Muscle of leg (tissue), 11 donors: Measurements from ENCODE around the gene STOX1. TPM values are rescaled to one million over a fixed set of nuclear protein-coding genes. Genes with fewer than 3 reads are reported as not detected.

Source experiments
- DNase-seq: peaks from one replicate; pipeline ENCODE4 v3.0.0; 2013
- H3K27ac ChIP-seq: one replicate; pipeline ENCODE4 v1.5.1; 2013; ENCODE audit warnings: mild to moderate bottlenecking, low read length, control low read depth
- H3K27me3 ChIP-seq: one replicate; pipeline ENCODE4 v1.6.1; 2013; ENCODE audit warnings: low read length; ENCODE audit not compliant: control insufficient read depth, insufficient read depth
- H3K36me3 ChIP-seq: one replicate; pipeline ENCODE4 v1.6.1; 2013; ENCODE audit warnings: low read length; ENCODE audit not compliant: control insufficient read depth, insufficient read depth
- H3K4me1 ChIP-seq: one replicate; pipeline ENCODE4 v1.6.1; 2013; ENCODE audit warnings: low read length; ENCODE audit not compliant: control insufficient read depth, insufficient read depth
- H3K4me3 ChIP-seq: one replicate; pipeline ENCODE4 v1.5.1; 2013; ENCODE audit warnings: low read length, control low read depth
- H3K9me3 ChIP-seq: replicated peaks from 2 replicates; pipeline ENCODE4 v1.6.1; 2013; ENCODE audit warnings: low read depth, low read length; ENCODE audit not compliant: control insufficient read depth
- WGBS: methylation state at CpG from one replicate; pipeline ENCODE4 v1.1.5; 2013; ENCODE audit warnings: missing lambda C conversion rate; ENCODE audit not compliant: insufficient coverage; 5-methylcytosine and 5-hydroxymethylcytosine counted together
- polyA plus RNA-seq, 8 donors: library from polyadenylated mRNA; unstranded; fragments of 120-200 nt; gene quantifications; one replicate each; pipeline versions ENCODE4 v1.2.1 to v1.2.3, GENCODE V29; 2013; ENCODE audit warnings: inconsistent platforms in 1 of 8, low replicate concordance in 1 of 8; ENCODE audit not compliant: insufficient read length in 8 of 8, insufficient read depth in 1 of 8
- total RNA-seq: library from RNA; stranded (reverse); fragments of 120-200 nt; gene quantifications from one replicate; pipeline ENCODE4 v1.2.4, GENCODE V29; 2013

STOX1 gene
- total and polyA plus RNA-seq, 9 donors, result 1.3 to 3.9 (median 2.7) TPM

DNA sequence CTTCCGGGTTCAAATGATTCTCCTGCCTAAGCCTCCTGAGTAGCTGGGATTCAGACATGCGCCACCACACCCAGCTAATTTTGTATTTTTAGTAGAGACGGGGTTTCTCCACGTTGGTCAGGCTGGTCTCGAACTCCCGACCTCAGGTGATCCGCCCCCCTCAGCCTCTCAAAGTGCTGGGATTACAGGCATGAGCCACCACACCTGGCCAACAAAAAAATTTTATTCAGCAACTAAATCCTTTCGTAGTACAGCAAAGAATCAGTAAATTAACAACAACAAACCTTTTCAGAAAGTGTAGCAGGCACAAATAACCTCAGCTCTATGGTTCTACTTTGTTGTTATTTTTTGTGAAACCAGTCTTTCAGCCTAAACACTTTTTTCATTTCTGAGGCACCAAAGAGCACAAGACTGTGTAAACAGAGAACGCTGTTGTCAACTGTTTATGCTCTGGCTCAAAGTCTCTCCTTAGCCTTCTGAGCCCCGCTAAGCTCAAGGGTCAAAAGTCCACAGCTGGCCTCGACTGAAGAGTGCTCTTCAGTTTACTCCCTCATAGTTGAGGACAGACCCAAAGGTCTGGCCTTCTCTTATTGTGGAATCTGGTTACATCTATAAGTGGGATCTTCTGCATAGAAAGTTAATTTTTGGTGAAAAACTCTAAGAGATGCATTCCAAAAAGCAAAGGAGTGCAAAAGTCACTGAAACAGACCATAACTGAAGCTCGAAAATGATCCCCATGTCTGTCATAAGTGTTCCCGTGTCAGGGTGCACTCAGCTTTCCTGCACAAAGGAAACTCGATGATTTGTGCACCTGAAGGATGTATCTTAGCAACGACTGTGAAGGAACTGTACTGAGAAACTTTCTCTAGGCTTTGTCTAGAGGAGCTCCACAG is 49.2 kb downstream of the STOX1 start:
- no peak overlapping the region for H3K4me3 ChIP-seq
- H3K27ac ChIP-seq, result no peak overlapping the region
- WGBS, result 41% methylated on average over 9 of the region's 15 CpGs
- no peaks in the 10 kb centered on the region for H3K36me3 ChIP-seq
- H3K4me1 ChIP-seq, result peaks cover 2% of the 10 kb centered on the region
- no peaks in the 10 kb centered on the region for H3K9me3 ChIP-seq
- no peaks in the 10 kb centered on the region for H3K27me3 ChIP-seq
- peak; percentile 37 for DNase-seq

DNA sequence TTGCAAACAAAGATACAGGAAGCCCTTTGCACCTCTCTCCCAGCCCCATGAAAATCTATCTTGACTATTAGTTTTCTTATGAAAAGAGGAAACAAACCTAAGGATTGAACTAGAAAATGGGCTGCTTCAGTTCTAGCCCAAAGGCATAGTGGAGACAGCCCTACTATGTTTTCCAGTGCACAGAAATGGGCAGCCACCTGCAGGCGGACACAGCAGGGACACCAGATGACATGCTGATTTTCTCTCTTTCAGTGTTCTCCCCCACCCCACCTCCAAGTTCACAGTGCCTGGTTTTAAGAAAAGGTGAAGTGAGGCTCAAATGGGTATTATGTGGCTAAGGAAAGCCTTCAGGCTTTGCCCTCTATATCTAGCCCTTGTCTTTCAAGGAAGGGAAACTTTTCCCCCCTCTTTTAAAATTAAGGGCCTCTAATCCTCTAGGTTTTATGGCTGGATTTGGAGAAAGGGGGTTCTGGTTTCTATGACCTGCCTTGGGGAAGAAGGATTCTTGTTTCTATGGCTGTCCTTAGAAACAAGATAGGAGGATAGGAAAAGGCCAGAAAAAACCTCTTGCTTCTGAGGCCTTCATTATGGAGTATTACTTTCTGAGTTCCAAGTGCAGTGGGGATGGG is 50.3 kb downstream of the STOX1 start:
- WGBS, result no CpG with 5 or more reads among the region's 1 CpG
- Histone ChIP-seq H3K4me1 (peaks cover 2% of the 10 kb centered on the region), H3K4me3 (no peak overlapping the region)

DNA sequence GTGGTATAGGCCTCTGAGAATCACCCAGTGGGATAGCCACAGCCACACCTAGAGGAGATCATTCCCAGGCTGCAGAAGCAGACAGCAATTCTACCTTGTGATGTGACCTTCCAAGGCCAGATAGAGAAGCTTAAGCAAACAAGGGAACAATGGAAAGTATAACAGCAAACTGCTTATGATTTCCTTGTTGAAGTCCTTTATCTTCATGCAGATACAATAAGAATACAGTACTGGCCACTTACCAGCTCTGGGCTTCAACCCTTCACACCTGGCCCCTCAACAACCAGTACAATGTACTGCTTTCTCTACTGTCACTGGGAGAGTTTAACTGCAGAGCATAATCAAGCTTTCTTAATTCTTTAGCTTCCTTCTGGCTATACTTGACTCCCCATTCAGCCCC is 51.2 kb downstream of the STOX1 start:
- peaks cover 2% of the 10 kb centered on the region for H3K4me1 ChIP-seq
- no peak overlapping the region for H3K4me3 ChIP-seq
- no peak for DNase-seq
- H3K9me3 ChIP-seq, result no peaks in the 10 kb centered on the region
- H3K36me3 ChIP-seq, result no peaks in the 10 kb centered on the region
- H3K27ac ChIP-seq, result no peak overlapping the region
- H3K27me3 ChIP-seq, result no peaks in the 10 kb centered on the region

More for the DNA sequence above, 50.3 kb downstream of the STOX1 start:
- no peaks in the 10 kb centered on the region for H3K9me3 ChIP-seq
- H3K27ac ChIP-seq, result no peak overlapping the region
- no peaks in the 10 kb centered on the region for H3K36me3 ChIP-seq
- DNase-seq, result no peak
- no peaks in the 10 kb centered on the region for H3K27me3 ChIP-seq

DNA sequence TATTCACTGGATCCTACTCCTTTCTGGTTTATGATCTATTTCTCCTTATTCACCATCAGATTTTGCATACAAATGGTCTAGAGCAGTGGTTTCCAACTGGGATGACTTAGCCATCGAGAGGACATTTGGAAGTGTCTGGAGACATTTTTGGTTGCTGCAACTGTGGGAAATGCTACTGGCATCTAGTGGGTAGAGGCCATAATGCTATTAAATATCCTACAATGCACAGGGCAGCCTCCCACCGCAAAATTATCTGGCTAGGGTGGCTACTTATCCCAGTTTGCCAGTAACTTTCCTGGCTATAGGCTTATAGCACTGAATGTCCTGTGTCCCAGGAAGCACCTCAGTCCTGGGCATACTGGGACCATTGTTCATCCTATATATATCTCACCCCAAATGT is 52.3 kb downstream of the STOX1 start:
- Histone ChIP-seq H3K27ac (no peak overlapping the region), H3K4me1 (peaks cover 2% of the 10 kb centered on the region), H3K9me3 (no peaks in the 10 kb centered on the region), H3K4me3 (no peak overlapping the region), H3K36me3 (no peaks in the 10 kb centered on the region), H3K27me3 (no peaks in the 10 kb centered on the region)
- DNase-seq, result no peak
- 93% methylated on average over 2 of the region's 2 CpGs for WGBS

- Histone ChIP-seq H3K4me1 (peaks cover 2% of the 10 kb centered on the region), H3K27me3 (no peaks in the 10 kb centered on the region), H3K9me3 (no peaks in the 10 kb centered on the region), H3K4me3 (no peak overlapping the region), H3K36me3 (no peaks in the 10 kb centered on the region), H3K27ac (no peak overlapping the region)
- no CpG with 5 or more reads among the region's 4 CpGs for WGBS
- no peak for DNase-seq
Measured at GRCh38 chr10:68880181-68880580, 52.9 kb downstream of the STOX1 start.

DNA sequence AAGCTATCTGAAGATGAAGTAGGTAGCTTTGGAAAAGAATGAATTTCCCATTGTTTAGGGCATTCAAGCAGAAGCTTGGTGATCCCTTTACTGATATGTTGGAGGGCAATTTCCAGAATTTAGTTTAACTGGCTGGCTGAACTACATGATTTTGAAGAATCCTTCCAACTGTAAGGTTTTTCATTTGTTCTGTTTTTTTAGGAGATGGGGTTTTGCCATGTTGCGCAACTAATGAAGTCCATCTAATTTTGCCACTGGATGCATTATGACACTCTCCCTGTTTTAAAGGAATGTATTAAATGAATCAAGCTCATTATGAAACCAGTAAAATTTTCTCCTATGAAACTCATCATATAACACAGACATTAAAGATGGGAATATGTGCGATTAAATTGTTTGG is 67.7 kb downstream of the STOX1 start:
- WGBS, result no CpG with 5 or more reads among the region's 2 CpGs
- peaks cover 6% of the 10 kb centered on the region for H3K4me1 ChIP-seq
- no peaks in the 10 kb centered on the region for H3K36me3 ChIP-seq
- no peak overlapping the region for H3K27ac ChIP-seq
- no peak for DNase-seq
- no peaks in the 10 kb centered on the region for H3K9me3 ChIP-seq
- H3K27me3 ChIP-seq, result no peaks in the 10 kb centered on the region
- no peak overlapping the region for H3K4me3 ChIP-seq

- no peaks in the 10 kb centered on the region for H3K27me3 ChIP-seq
- H3K9me3 ChIP-seq, result no peaks in the 10 kb centered on the region
- no peak overlapping the region for H3K4me3 ChIP-seq
- DNase-seq, result peak; percentile 88
- no CpG with 5 or more reads among the region's 3 CpGs for WGBS
- H3K4me1 ChIP-seq, result peaks cover 15% of the 10 kb centered on the region
- H3K36me3 ChIP-seq, result no peaks in the 10 kb centered on the region
- no peak overlapping the region for H3K27ac ChIP-seq
Measured at GRCh38 chr10:68897336-68897741, 70.0 kb downstream of the STOX1 start.

GRCh38 chr10:68899186-68899745 is 71.9 kb downstream of the STOX1 start:
- Histone ChIP-seq H3K27ac (peak overlapping the region; percentile 99), H3K27me3 (no peaks in the 10 kb centered on the region), H3K4me3 (no peak overlapping the region), H3K9me3 (no peaks in the 10 kb centered on the region), H3K36me3 (peaks cover 2% of the 10 kb centered on the region), H3K4me1 (peaks cover 15% of the 10 kb centered on the region)
- DNase-seq, result peak; percentile 11
- WGBS, result no CpG with 5 or more reads among the region's 8 CpGs

- no peaks in the 10 kb centered on the region for H3K9me3 ChIP-seq
- peaks cover 15% of the 10 kb centered on the region for H3K4me1 ChIP-seq
- DNase-seq, result no peak
- H3K4me3 ChIP-seq, result peak overlapping the region; percentile 91
- 3% methylated on average over 30 of the region's 40 CpGs for whole genome bisulfite sequencing
- H3K27me3 ChIP-seq, result no peaks in the 10 kb centered on the region
- H3K36me3 ChIP-seq, result peaks cover 5% of the 10 kb centered on the region
- H3K27ac ChIP-seq, result peak overlapping the region; percentile 99
Measured at GRCh38 chr10:68900427-68901104, 73.2 kb downstream of the STOX1 start.
